CD14-positive monocyte (primary cell): ENCODE results near the gene TGFBR3. TPM values are rescaled to one million over a fixed set of nuclear protein-coding genes. Genes with fewer than 3 reads are reported as not detected.

Experiments
- DNase-seq, 3 donors: peaks; one replicate each; pipeline ENCODE4 v3.0.0-alpha.2; 2011 to 2022
- H2AFZ ChIP-seq: 2 replicates; pipeline ENCODE4 v1.6.0; 2012; ENCODE audit warnings: mild to moderate bottlenecking, low read depth, low read length, inconsistent platforms; ENCODE audit not compliant: insufficient read depth, poor library complexity, severe bottlenecking
- H3K27ac ChIP-seq, 2 donors: 1 replicate in 1 of 2; 2 replicates in 1 of 2; pipeline ENCODE4 v1.5.1; 2012 to 2013; ENCODE audit warnings: low read length in 2 of 2, control low read depth in 1 of 2, inconsistent platforms in 1 of 2, low read depth in 1 of 2, mild to moderate bottlenecking in 1 of 2
- H3K27me3 ChIP-seq, 2 donors: one replicate each; pipeline versions ENCODE4 v1.6.0 to v1.6.1; 2011 to 2013; ENCODE audit warnings: low read length in 2 of 2; ENCODE audit not compliant: control insufficient read depth in 2 of 2, insufficient read depth in 2 of 2
- H3K36me3 ChIP-seq, 2 donors: replicated peaks in 1 of 2; 1 replicate in 1 of 2; 2 replicates in 1 of 2; pipeline versions ENCODE4 v1.5.1 to v1.6.1; 2012 to 2013; ENCODE audit warnings: low read length in 2 of 2, control low read depth in 1 of 2, inconsistent platforms in 1 of 2, mild to moderate bottlenecking in 1 of 2; ENCODE audit not compliant: insufficient read depth in 2 of 2, control insufficient read depth in 1 of 2
- H3K4me1 ChIP-seq, 2 donors: 1 replicate in 1 of 2; 2 replicates in 1 of 2; pipeline versions ENCODE4 v1.5.1 to v1.6.1; 2012 to 2013; ENCODE audit warnings: low read length in 2 of 2, control low read depth in 1 of 2, inconsistent platforms in 1 of 2, mild to moderate bottlenecking in 1 of 2, moderate library complexity in 1 of 2; ENCODE audit not compliant: insufficient read depth in 2 of 2, control insufficient read depth in 1 of 2
- H3K4me2 ChIP-seq: replicated peaks from 2 replicates; pipeline ENCODE3; 2012; ENCODE audit warnings: low read length, moderate library complexity, mild to moderate bottlenecking; ENCODE audit not compliant: poor library complexity, severe bottlenecking; ENCODE audit errors: extremely low read depth
- H3K4me3 ChIP-seq, 3 experiments: fragments of 200-600 bp in 1 of 3; sonication (generic) in 1 of 3; replicated peaks in 1 of 3; 1 replicate in 2 of 3; 2 replicates in 1 of 3; pipeline ENCODE4 v1.5.1; 2011 to 2013; ENCODE audit warnings: low read length in 3 of 3, mild to moderate bottlenecking in 3 of 3, control low read depth in 2 of 3, low read depth in 2 of 3, inconsistent platforms in 1 of 3, moderate library complexity in 1 of 3
- H3K79me2 ChIP-seq: 2 replicates; pipeline ENCODE4 v1.6.0; 2012; ENCODE audit warnings: mild to moderate bottlenecking, control low read depth, inconsistent platforms, low read length, moderate library complexity; ENCODE audit not compliant: insufficient read depth
- H3K9ac ChIP-seq: 2 replicates; pipeline ENCODE4 v1.6.0; 2017; ENCODE audit warnings: low read length, mild to moderate bottlenecking; ENCODE audit not compliant: insufficient read depth, poor library complexity, severe bottlenecking
- H3K9me3 ChIP-seq, 2 donors: replicated peaks in 1 of 2; 1 replicate in 1 of 2; 2 replicates in 1 of 2; pipeline versions ENCODE4 v1.5.1 to v1.6.1; 2012 to 2013; ENCODE audit warnings: low read length in 2 of 2, control low read depth in 1 of 2; ENCODE audit not compliant: control insufficient read depth in 1 of 2, insufficient read depth in 1 of 2
- H4K20me1 ChIP-seq: 2 replicates; pipeline ENCODE4 v1.6.0; 2012; ENCODE audit warnings: mild to moderate bottlenecking, low read length, control low read depth, moderate library complexity; ENCODE audit not compliant: insufficient read depth
- H3K27ac Mint-ChIP-seq, 7 donors: one replicate each; pipeline ENCODE4 v1.8.0; 2020; ENCODE audit warnings: mild to moderate bottlenecking in 7 of 7, mixed read lengths in 7 of 7, moderate library complexity in 6 of 7, inconsistent platforms in 2 of 7
- H3K27me3 Mint-ChIP-seq, 3 donors: one replicate each; pipeline ENCODE4 v1.8.0; 2021 to 2022; ENCODE audit warnings: low read depth in 3 of 3, mild to moderate bottlenecking in 3 of 3, mixed read lengths in 3 of 3, moderate library complexity in 3 of 3, inconsistent platforms in 1 of 3
- H3K36me3 Mint-ChIP-seq, 2 donors: one replicate each; pipeline ENCODE4 v1.8.0; 2020; ENCODE audit warnings: mixed read lengths in 2 of 2, inconsistent platforms in 1 of 2, mild to moderate bottlenecking in 1 of 2
- H3K4me1 Mint-ChIP-seq: one replicate; pipeline ENCODE4 v1.8.0; 2020; ENCODE audit warnings: mild to moderate bottlenecking, mixed read lengths
- H3K4me3 Mint-ChIP-seq, 2 donors: one replicate each; pipeline ENCODE4 v1.8.0; 2020; ENCODE audit warnings: mild to moderate bottlenecking in 2 of 2, mixed read lengths in 2 of 2, moderate library complexity in 1 of 2
- H3K9me3 Mint-ChIP-seq, 7 donors: one replicate each; pipeline ENCODE4 v1.8.0; 2020 to 2022; ENCODE audit warnings: mixed read lengths in 7 of 7, mild to moderate bottlenecking in 6 of 7, moderate library complexity in 6 of 7, inconsistent platforms in 2 of 7
- CTCF ChIP-seq: fragments of 200-600 bp; IDR thresholded peaks from one replicate; pipeline ENCODE4 v1.8.0; 2022; ENCODE audit warnings: antibody characterized with exemption, mild to moderate bottlenecking
- WGBS: methylation state at CpG from one replicate; pipeline ENCODE4 v1.1.5; 2013; ENCODE audit warnings: missing lambda C conversion rate; ENCODE audit not compliant: insufficient coverage; 5-methylcytosine and 5-hydroxymethylcytosine counted together
- intact Hi-C, 2 donors: fragments of 100-400 bp; cut with micrococcal nuclease; formaldehyde crosslinking; loops; one replicate each; pipeline versions ENCODE4 v1.15.0 to v1.15.1; 2023
- polyA plus RNA-seq, 3 donors: library from polyadenylated mRNA; depleted of rRNA in 1 of 3; unstranded in 2 of 3; stranded (reverse) in 1 of 3; fragments of 300-500 nt in 2 of 3; fragments of >200 nt in 1 of 3; fragmentation: Illumina TruSeq in 2 of 3; gene quantifications; 1 replicate in 2 of 3; 2 replicates in 1 of 3; pipeline ENCODE4 v1.2.3, GENCODE V29; 2012 to 2021

TGFBR3 gene
- polyA plus RNA-seq, 3 donors, result 0.09 to 0.28 (median 0.20) TPM

DNA sequence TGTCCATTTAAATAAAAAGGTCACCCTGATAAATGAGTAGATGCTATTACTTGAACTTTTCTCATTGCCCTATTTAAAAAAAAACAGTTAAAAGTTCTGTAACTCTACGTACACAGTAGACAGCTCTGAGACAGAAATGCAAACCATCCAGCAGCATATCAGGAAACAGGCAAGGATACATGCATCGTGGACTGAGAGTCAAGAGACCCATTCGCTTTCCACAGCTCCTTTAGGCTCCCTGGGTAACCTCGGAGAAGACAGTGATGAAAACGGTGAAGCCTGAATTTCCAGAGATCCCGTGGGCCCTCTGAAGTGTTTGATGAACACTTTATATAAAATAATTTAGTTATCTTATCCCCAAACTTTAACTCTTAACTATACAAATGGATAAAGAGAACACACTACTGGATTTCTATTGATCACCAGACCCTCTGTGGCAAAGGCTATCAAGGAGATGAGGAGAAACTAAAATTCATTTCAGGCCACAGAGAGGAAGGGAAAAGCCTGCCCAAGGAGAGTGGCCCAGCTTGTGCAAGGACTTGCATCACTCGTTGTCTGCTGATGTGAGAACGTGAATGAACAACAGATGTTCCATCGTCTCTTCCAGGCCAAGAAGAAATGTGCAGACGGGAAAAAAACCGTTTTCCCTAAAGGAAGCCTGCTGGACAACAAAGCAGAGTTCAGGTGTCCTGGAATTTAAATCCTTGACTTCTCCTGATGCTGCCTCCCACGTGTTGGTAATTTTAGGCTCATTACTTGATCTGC is 131.0 kb downstream of the TGFBR3 start:
- H3K4me3 Mint-ChIP-seq, result no peak overlapping the region
- no peak overlapping the region for H3K27ac Mint-ChIP-seq
- H3K27ac ChIP-seq, result no peak overlapping the region
- H3K36me3 ChIP-seq, result no peaks in the 10 kb centered on the region
- H3K4me1 Mint-ChIP-seq, result no peaks in the 10 kb centered on the region
- no peak for TF ChIP-seq CTCF
- no peaks in the 10 kb centered on the region for H3K4me1 ChIP-seq
- no peaks in the 10 kb centered on the region for H3K9me3 Mint-ChIP-seq
- H3K9me3 ChIP-seq, result no peaks in the 10 kb centered on the region
- intact Hi-C loops, result no loop called here
- H3K79me2 ChIP-seq, result no peaks in the 10 kb centered on the region
- no peak overlapping the region for H3K9ac ChIP-seq
- H3K27me3 ChIP-seq, result no peaks in the 10 kb centered on the region
- 92% methylated on average over 9 of the region's 12 CpGs for WGBS
- H3K4me2 ChIP-seq, result no peak overlapping the region
- H2AFZ ChIP-seq, result no peak overlapping the region
- no peaks in the 10 kb centered on the region for H4K20me1 ChIP-seq
- H3K36me3 Mint-ChIP-seq, result no peaks in the 10 kb centered on the region
- peaks cover 0 to 2% (median 0%) of the 10 kb centered on the region in 3 donors for H3K27me3 Mint-ChIP-seq
- H3K4me3 ChIP-seq, result no peak overlapping the region
- no peak for DNase-seq

- no peaks in the 10 kb centered on the region for H3K27me3 ChIP-seq
- H3K4me2 ChIP-seq, result no peak overlapping the region
- H3K4me1 ChIP-seq, result no peaks in the 10 kb centered on the region
- Mint-ChIP-seq H3K27ac (no peak overlapping the region), H3K36me3 (no peaks in the 10 kb centered on the region), H3K4me3 (no peak overlapping the region), H3K9me3 (no peaks in the 10 kb centered on the region), H3K4me1 (no peaks in the 10 kb centered on the region), H3K27me3 (peaks cover 0 to 2% (median 0%) of the 10 kb centered on the region in 3 donors)
- H3K36me3 ChIP-seq, result no peaks in the 10 kb centered on the region
- H3K9ac ChIP-seq, result no peak overlapping the region
- no peaks in the 10 kb centered on the region for H4K20me1 ChIP-seq
- DNase-seq, result no peak
- H2AFZ ChIP-seq, result no peak overlapping the region
- no peak overlapping the region for H3K27ac ChIP-seq
- no peak overlapping the region for H3K4me3 ChIP-seq
- TF ChIP-seq CTCF, result no peak
- 83% methylated on average over 1 of the region's 3 CpGs for WGBS
- intact Hi-C loops, result no loop called here
- no peaks in the 10 kb centered on the region for H3K79me2 ChIP-seq
- H3K9me3 ChIP-seq, result no peaks in the 10 kb centered on the region
Observed at GRCh38 chr1:91754348-91754747, 131.6 kb downstream of the TGFBR3 start.
